Measurements from ENCODE around the gene INHA.

DNA sequence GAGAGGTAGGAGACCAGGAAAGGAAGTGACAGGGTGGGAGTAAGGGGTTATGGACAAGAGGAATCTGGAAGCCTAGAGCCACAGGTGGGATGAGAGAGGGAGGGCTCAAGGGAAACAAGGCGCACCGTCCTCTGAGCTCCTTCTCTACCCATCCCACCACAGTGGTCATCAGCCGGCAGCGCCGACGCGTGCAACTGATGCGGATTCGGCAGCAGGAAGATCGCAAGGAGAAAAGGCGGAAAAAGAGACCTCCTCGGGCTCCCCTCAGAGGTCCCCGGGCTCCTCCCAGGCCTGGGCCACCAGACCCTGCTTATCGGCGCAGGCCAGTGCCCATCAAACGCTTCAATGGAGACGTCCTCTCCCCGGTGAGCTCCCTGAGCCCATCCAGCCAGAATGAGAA lies 23.1 kb upstream of the INHA start:
- TF ChIP-seq, protein P1, sequence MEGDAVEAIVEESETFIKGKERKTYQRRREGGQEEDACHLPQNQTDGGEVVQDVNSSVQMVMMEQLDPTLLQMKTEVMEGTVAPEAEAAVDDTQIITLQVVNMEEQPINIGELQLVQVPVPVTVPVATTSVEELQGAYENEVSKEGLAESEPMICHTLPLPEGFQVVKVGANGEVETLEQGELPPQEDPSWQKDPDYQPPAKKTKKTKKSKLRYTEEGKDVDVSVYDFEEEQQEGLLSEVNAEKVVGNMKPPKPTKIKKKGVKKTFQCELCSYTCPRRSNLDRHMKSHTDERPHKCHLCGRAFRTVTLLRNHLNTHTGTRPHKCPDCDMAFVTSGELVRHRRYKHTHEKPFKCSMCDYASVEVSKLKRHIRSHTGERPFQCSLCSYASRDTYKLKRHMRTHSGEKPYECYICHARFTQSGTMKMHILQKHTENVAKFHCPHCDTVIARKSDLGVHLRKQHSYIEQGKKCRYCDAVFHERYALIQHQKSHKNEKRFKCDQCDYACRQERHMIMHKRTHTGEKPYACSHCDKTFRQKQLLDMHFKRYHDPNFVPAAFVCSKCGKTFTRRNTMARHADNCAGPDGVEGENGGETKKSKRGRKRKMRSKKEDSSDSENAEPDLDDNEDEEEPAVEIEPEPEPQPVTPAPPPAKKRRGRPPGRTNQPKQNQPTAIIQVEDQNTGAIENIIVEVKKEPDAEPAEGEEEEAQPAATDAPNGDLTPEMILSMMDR (IDR thresholded peaks at IDR 0.05; ENCODE audit: insufficient read depth, low read length, poor library complexity, severe bottlenecking): no peak
- no peak for TF ChIP-seq EZH2phosphoT487 (conservative IDR thresholded peaks at IDR 0.05; ENCODE audit: low read length)
